ENCODE measurements around the gene TRMT44.
"Not testable (repeated sequence)": the region's sequence is repeated elsewhere in the genome, so short reads cannot be mapped to it uniquely, and the experiment has no call there.

The TRMT44 gene

GRCh38 chr4:8471211-8471875, 30.8 kb downstream of the TRMT44 start:
- no peak for DNase-seq

- DNase-seq = no peak
Observed at GRCh38 chr4:8472158-8472688, 31.6 kb downstream of the TRMT44 start.

- no peak for DNase-seq
Observed at GRCh38 chr4:8472689-8473197, 32.2 kb downstream of the TRMT44 start.

GRCh38 chr4:8473198-8473919, 32.8 kb downstream of the TRMT44 start:
- no peak for DNase-seq

- DNase-seq = no peak
Observed at GRCh38 chr4:8473920-8474590, 33.5 kb downstream of the TRMT44 start.

GRCh38 chr4:8474856-8475255, 34.3 kb downstream of the TRMT44 start:
- no peak for DNase-seq

- no peak for DNase-seq
Observed at GRCh38 chr4:8475751-8476575, 35.4 kb downstream of the TRMT44 start.

GRCh38 chr4:8477095-8477635, 36.6 kb downstream of the TRMT44 start:
- no peak for DNase-seq

- no peak for DNase-seq
Observed at GRCh38 chr4:8477676-8478075, 37.1 kb downstream of the TRMT44 start.

- no peak for DNase-seq
Observed at GRCh38 chr4:8478371-8478770, 37.8 kb downstream of the TRMT44 start.

GRCh38 chr4:8478801-8479744, 38.5 kb downstream of the TRMT44 start:
- DNase-seq = no peak

- no peak for DNase-seq
Observed at GRCh38 chr4:8480221-8480620, 39.6 kb downstream of the TRMT44 start.

- DNase-seq = not testable (repeated sequence)
Observed at GRCh38 chr4:8486643-8487042, 46.1 kb downstream of the TRMT44 start.

GRCh38 chr4:8488791-8489369, 48.3 kb downstream of the TRMT44 start:
- DNase-seq = no peak

- DNase-seq = not testable (repeated sequence)
Observed at GRCh38 chr4:8491478-8491877, 50.9 kb downstream of the TRMT44 start.

GRCh38 chr4:8492174-8492573, 51.6 kb downstream of the TRMT44 start:
- DNase-seq = no peak

GRCh38 chr4:8493484-8493883, 52.9 kb downstream of the TRMT44 start:
- DNase-seq = no peak

- DNase-seq = no peak
Observed at GRCh38 chr4:8494218-8494617, 53.6 kb downstream of the TRMT44 start.

- DNase-seq = no peak
Observed at GRCh38 chr4:8494983-8495548, 54.5 kb downstream of the TRMT44 start.

GRCh38 chr4:8495803-8496202, 55.2 kb downstream of the TRMT44 start:
- no peak for DNase-seq

All from activated T-cell treated with anti-CD3 and anti-CD28 coated beads, Interleukin-2, amount 50 U/mL, for 1 hour (primary cell).